WI38 (cell line): ENCODE results near the gene CHRNA4.

Source experiments
- H3K4me3 ChIP-seq: 2 replicates; pipeline ENCODE4 v1.5.1; 2011; ENCODE audit warnings: low read depth, mild to moderate bottlenecking, control low read depth, low read length
- CTCF ChIP-seq: IDR thresholded peaks from 2 replicates; pipeline ENCODE4 v1.5.1; 2012; ENCODE audit warnings: low read depth, mild to moderate bottlenecking, control low read depth, low read length

The CHRNA4 gene

GRCh38 chr20:63325554-63326313 lies 35.4 kb downstream of the CHRNA4 start:
- no peak for TF ChIP-seq CTCF
- H3K4me3 ChIP-seq, result no peak overlapping the region

GRCh38 chr20:63325021-63325471 lies 36.1 kb downstream of the CHRNA4 start:
- H3K4me3 ChIP-seq, result no peak overlapping the region
- no peak for TF ChIP-seq CTCF

DNA sequence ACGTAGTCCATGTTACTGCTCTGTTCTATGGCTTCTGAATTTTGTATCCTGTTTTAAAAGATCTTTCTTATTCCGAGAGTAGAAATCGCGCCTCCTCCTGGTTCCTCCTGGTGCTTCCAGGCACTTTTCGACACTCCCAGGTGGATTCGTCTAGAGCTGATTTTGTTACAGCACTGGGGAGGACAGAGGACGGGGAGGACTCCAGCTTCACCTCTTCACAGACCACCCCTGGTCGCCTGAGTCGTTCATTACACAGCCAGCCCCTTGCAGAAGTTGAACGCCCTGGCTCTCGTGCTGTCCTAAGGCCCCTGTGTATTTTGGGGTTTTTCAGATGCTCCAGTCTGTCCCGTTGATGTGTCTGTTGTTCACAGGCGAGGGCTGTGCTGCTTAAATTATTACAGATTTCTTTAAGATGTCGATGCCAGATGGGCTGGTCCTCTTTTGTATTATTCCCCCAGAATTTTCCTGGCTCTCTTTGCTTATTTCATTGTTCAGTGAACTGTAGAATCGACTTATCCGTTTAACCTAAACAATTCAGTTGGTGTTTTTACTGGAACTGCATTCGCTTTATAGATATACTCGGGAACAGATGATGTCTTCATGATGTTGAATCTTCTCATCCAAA lies 37.7 kb downstream of the CHRNA4 start:
- no peak for TF ChIP-seq CTCF
- H3K4me3 ChIP-seq, result no peak overlapping the region

GRCh38 chr20:63322933-63323273 lies 38.2 kb downstream of the CHRNA4 start:
- no peak for TF ChIP-seq CTCF
- no peak overlapping the region for H3K4me3 ChIP-seq

- no peak overlapping the region for H3K4me3 ChIP-seq
- no peak for TF ChIP-seq CTCF
Observed at GRCh38 chr20:63322146-63322932, 38.8 kb downstream of the CHRNA4 start.

DNA sequence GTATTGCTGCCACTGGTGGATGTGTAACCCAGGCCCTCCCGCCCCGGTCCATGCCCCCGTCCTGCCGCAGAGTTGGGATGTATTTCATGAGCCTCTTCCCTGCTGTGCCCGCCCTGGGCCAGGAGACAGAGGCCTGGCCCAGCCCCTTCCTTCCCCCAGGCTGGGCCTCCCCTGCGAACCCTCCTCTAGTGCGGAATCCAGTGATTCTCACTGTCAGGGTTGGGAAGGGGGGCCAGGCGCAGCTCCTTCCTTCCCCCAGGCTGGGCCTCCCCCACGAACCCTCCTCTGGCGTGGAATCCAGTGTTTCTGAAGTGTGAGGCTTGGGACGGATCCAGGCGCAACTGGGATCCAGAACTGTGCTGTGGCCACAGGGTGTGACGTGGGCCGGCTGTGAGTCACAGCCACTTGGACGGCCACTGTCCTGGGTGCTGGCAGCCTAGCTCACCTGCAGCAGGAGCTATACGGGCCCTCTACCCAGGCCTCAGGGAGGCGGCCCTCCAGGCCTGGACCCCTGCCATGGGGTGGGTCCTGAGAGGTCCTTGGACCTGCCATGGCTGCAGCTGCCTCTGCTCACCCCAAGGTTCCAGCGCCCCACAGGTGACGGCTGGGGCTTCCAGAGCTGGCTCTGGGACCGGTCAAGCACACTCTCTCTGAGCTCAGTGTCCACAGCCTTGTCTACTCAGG lies 39.9 kb downstream of the CHRNA4 start:
- H3K4me3 ChIP-seq, result no peak overlapping the region
- no peak for TF ChIP-seq CTCF
